GM12878 (cell line): ENCODE data around the gene C1orf50. TPM values are rescaled to one million over a fixed set of nuclear protein-coding genes. Genes with fewer than 3 reads are reported as not detected.

Experiments
- BACH1 ChIP-seq: fragments of 450-650 bp; IDR thresholded peaks from 2 replicates; pipeline ENCODE4 v1.6.1; 2017; ENCODE audit warnings: mild to moderate bottlenecking, borderline replicate concordance
- CBX5 ChIP-seq: sonication (generic); IDR thresholded peaks from 2 replicates; pipeline ENCODE4 v1.6.1; 2016; ENCODE audit warnings: low read depth, moderate library complexity, mild to moderate bottlenecking, inconsistent platforms
- CREM ChIP-seq: IDR thresholded peaks from 2 replicates; pipeline ENCODE4 v1.6.1; 2014; ENCODE audit warnings: antibody characterized with exemption, low read depth
- E2F8 ChIP-seq: fragments of 450-650 bp; IDR thresholded peaks from 2 replicates; pipeline ENCODE4 v1.6.1; 2018; ENCODE audit warnings: mild to moderate bottlenecking, low read depth, moderate library complexity; ENCODE audit not compliant: partially characterized antibody
- EED ChIP-seq: sonication (generic); IDR thresholded peaks from 2 replicates; pipeline ENCODE4 v1.6.1; 2016; ENCODE audit warnings: antibody characterized with exemption, low read depth
- EGR1 ChIP-seq, 2 experiments: IDR thresholded peaks; 1 replicate in 1 of 2; 2 replicates in 1 of 2; pipeline ENCODE4 v1.6.1; 2011 to 2012; ENCODE audit warnings: low read depth in 2 of 2, low read length in 2 of 2, borderline replicate concordance in 1 of 2, mild to moderate bottlenecking in 1 of 2, moderate library complexity in 1 of 2
- FOS ChIP-seq: IDR thresholded peaks from 3 replicates; pipeline ENCODE4 v1.6.1; 2011; ENCODE audit warnings: borderline replicate concordance; ENCODE audit not compliant: insufficient read length; ENCODE audit errors: extremely low read depth
- GATAD2B ChIP-seq: fragments of 450-650 bp; conservative IDR thresholded peaks from 2 replicates; pipeline ENCODE4 v1.6.1; 2017; ENCODE audit warnings: low read depth, mild to moderate bottlenecking, moderate library complexity
- JUNB ChIP-seq: IDR thresholded peaks from 2 replicates; pipeline ENCODE4 v1.6.1; 2016; ENCODE audit warnings: antibody characterized with exemption, mild to moderate bottlenecking
- MEF2A ChIP-seq: IDR thresholded peaks from 2 replicates; pipeline ENCODE4 v1.6.1; 2011; ENCODE audit warnings: low read depth, mild to moderate bottlenecking, low read length, moderate library complexity; ENCODE audit not compliant: insufficient read depth
- NKRF ChIP-seq: fragments of 450-650 bp; conservative IDR thresholded peaks from 2 replicates; pipeline ENCODE4 v1.6.1; 2017; ENCODE audit warnings: mild to moderate bottlenecking, moderate library complexity
- NR2C1 ChIP-seq: fragments of 450-650 bp; IDR thresholded peaks from 2 replicates; pipeline ENCODE4 v1.6.1; 2017; ENCODE audit warnings: antibody characterized with exemption, mild to moderate bottlenecking, moderate library complexity
- PAX5 ChIP-seq: IDR thresholded peaks from 2 replicates; pipeline ENCODE4 v1.6.1; 2011; ENCODE audit warnings: low read depth, low read length, borderline replicate concordance
- POLR2AphosphoS2 ChIP-seq: IDR thresholded peaks from 2 replicates; pipeline ENCODE4 v1.6.1; 2011; ENCODE audit warnings: low read depth, mild to moderate bottlenecking, low read length, improper control_type of control experiment, moderate library complexity
- RELA ChIP-seq: fragments of 450-650 bp; IDR thresholded peaks from 2 replicates; pipeline ENCODE4 v1.8.0; 2014; ENCODE audit warnings: borderline replicate concordance; ENCODE audit not compliant: partially characterized antibody
- STAT1 ChIP-seq: fragments of 450-650 bp; conservative IDR thresholded peaks from 2 replicates; pipeline ENCODE4 v1.6.1; 2014; ENCODE audit warnings: antibody characterized with exemption, mild to moderate bottlenecking
- SUZ12 ChIP-seq: fragments of 200-600 bp; sonication (generic); IDR thresholded peaks from one replicate; pipeline ENCODE4 v1.6.1; 2018; ENCODE audit warnings: antibody characterized with exemption, mild to moderate bottlenecking; ENCODE audit not compliant: unreplicated experiment
- TARDBP ChIP-seq: IDR thresholded peaks from 2 replicates; pipeline ENCODE4 v1.6.1; 2016; ENCODE audit warnings: borderline replicate concordance
- USF2 ChIP-seq: IDR thresholded peaks from 2 replicates; pipeline ENCODE4 v1.6.1; 2011; ENCODE audit warnings: low read depth, low read length, improper control_type of control experiment, borderline replicate concordance
- YBX1 ChIP-seq: fragments of 450-650 bp; IDR thresholded peaks from 2 replicates; pipeline ENCODE4 v1.6.1; 2016; ENCODE audit warnings: antibody characterized with exemption
- ZBTB4 ChIP-seq: fragments of 450-650 bp; formaldehyde crosslinking; IDR thresholded peaks from 2 replicates; pipeline ENCODE4 v1.4.0; 2022; ENCODE audit warnings: mild to moderate bottlenecking, moderate library complexity
- polyA plus RNA-seq, 11 experiments: library from polyadenylated mRNA; depleted of rRNA in 4 of 11; unstranded in 6 of 11; stranded (reverse) in 5 of 11; fragments of >200 nt; fragmentation: Nextera tagmentation in 4 of 11; fragmentation: Illumina TruSeq in 1 of 11; extraction: Ambion mirVana in 4 of 11; extraction: Trizol in 1 of 11; gene quantifications; 1 replicate in 1 of 11; 2 replicates in 10 of 11; pipeline versions ENCODE4 v1.2.1 to v1.2.3, GENCODE V29; 2011 to 2016; ENCODE audit warnings: inconsistent platforms in 2 of 11, missing spikeins in 2 of 11, low read depth in 1 of 11
- total RNA-seq, 4 experiments: library from RNA; depleted of rRNA in 3 of 4; stranded (reverse); fragments of >200 nt in 3 of 4; fragmentation: Illumina TruSeq in 1 of 4; extraction: Trizol in 1 of 4; gene quantifications; 2 replicates each; pipeline versions ENCODE4 v1.2.1 to v1.2.3, GENCODE V29; 2013 to 2021

C1orf50 gene
- total and polyA plus RNA-seq, 10 of the 15 experiments (the other 5 are each of a cell fraction or from before 2014, with no cell fraction given), result 1.2 to 10.7 (median 6.7) TPM

- TF ChIP-seq E2F8 (no peak), CBX5 (no peak), POLR2AphosphoS2 (no peak), ZBTB4 (CRISPR knock-in tag) (no peak), EGR1 (IDR thresholded peaks at IDR 0.05; ENCODE audit: borderline replicate concordance in 1 of 2, low read depth in 2 of 2, low read length in 2 of 2) (no peak), GATAD2B (peak; percentile 66; the same call in 1 of the 2 replicates), SUZ12 (no peak), FOS (no peak), PAX5 (no peak), BACH1 (no peak; the same call in 1 of the 2 replicates), YBX1 (no peak), NR2C1 (no peak), RELA (no peak), CREM (no peak), MEF2A (no peak), NKRF (peak; percentile 71; the same call in 1 of the 2 replicates), EED (no peak), JUNB (no peak), TARDBP (0 out of 2 replicates have a peak, but pooled peaks have one; percentile 7), STAT1 (no peak), USF2 (no peak)
Measured at GRCh38 chr1:42767510-42768000, 506 bp downstream of the C1orf50 start (continued).
